HL-60 (cell line): ENCODE measurements around the gene TRERF1.

Experiments
- CTCF ChIP-seq: IDR thresholded peaks from one replicate; pipeline ENCODE4 v1.5.1; 2011; ENCODE audit warnings: low read length, control low read depth, inconsistent platforms; ENCODE audit not compliant: insufficient read depth
- GABPA ChIP-seq: IDR thresholded peaks from 2 replicates; pipeline ENCODE4 v1.6.1; 2012; ENCODE audit warnings: low read depth
- POLR2AphosphoS5 ChIP-seq: IDR thresholded peaks from 2 replicates; pipeline ENCODE4 v1.6.1; 2012; ENCODE audit warnings: low read depth
- REST ChIP-seq: IDR thresholded peaks from 2 replicates; pipeline ENCODE4 v1.6.1; 2012; ENCODE audit warnings: low read depth; ENCODE audit not compliant: insufficient replicate concordance
- SPI1 ChIP-seq: IDR thresholded peaks from 2 replicates; pipeline ENCODE4 v1.6.1; 2012; ENCODE audit warnings: low read depth, mild to moderate bottlenecking, borderline replicate concordance

DNA sequence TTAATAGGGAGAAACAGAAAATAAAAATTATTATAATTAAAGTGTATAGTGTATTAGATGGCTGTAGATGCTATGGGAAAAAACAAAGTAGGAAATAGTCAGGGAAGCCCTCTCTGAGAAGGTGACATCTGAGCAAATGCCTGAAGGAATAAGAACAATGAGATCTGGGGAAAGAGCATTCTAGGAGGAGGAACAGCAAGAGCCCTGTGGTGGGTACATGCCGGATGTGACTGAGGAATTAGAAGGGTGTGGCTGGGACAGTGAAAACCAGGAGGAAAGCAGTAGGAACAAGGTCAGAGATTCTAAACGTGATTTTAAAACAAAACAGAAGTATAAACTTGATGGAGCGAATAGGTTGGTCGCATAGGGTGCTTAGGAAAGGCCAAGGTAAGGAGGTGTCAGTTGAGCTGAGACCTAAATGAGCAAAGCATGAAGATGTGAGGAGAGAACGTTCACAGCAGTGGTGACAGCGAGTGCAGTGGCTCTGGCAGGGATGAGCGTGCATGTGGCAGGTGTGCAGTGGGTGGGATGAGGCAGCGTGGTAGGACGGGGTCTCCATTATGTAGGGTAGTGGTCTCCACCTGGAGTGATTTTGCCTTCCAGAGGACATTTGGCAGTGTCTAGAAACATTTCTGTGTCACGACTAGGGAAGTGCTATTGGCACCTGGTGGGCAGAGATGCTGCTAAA, 137.0 kb downstream of the TRERF1 start:
- TF ChIP-seq GABPA, result no peak
- TF ChIP-seq CTCF, result no peak
- no peak for TF ChIP-seq REST
- no peak for TF ChIP-seq POLR2AphosphoS5
- no peak for TF ChIP-seq SPI1
